Liver (tissue), 9 donors: Measurements from ENCODE around the gene GIPR. TPM values are rescaled to one million over a fixed set of nuclear protein-coding genes. Genes with fewer than 3 reads are reported as not detected.

Experiments
- DNase-seq: peaks from one replicate; pipeline ENCODE4 v3.0.0-alpha.2; 2017; ENCODE audit warnings: low spot score
- H3K27ac ChIP-seq, 2 donors: one replicate each; pipeline ENCODE4 v1.7.0; 2013; ENCODE audit warnings: inconsistent platforms in 2 of 2, low read length in 2 of 2, control low read depth in 1 of 2, low read depth in 1 of 2, mild to moderate bottlenecking in 1 of 2
- H3K27me3 ChIP-seq, 4 donors: one replicate each; pipeline versions ENCODE4 v1.6.1 to v1.7.0; 2013; ENCODE audit warnings: low read length in 3 of 4, inconsistent platforms in 1 of 4, mild to moderate bottlenecking in 1 of 4, moderate library complexity in 1 of 4; ENCODE audit not compliant: control insufficient read depth in 4 of 4, insufficient read depth in 4 of 4
- H3K36me3 ChIP-seq, 4 donors: one replicate each; pipeline versions ENCODE4 v1.6.1 to v1.7.0; 2013; ENCODE audit warnings: low read length in 3 of 4, mild to moderate bottlenecking in 3 of 4, low read depth in 1 of 4, moderate library complexity in 1 of 4; ENCODE audit not compliant: control insufficient read depth in 4 of 4, insufficient read depth in 3 of 4
- H3K4me1 ChIP-seq, 4 donors: one replicate each; pipeline versions ENCODE4 v1.6.1 to v1.7.0; 2013; ENCODE audit warnings: low read length in 3 of 4, mild to moderate bottlenecking in 3 of 4, moderate library complexity in 1 of 4; ENCODE audit not compliant: control insufficient read depth in 4 of 4, insufficient read depth in 4 of 4
- H3K4me3 ChIP-seq, 3 donors: one replicate each; pipeline versions ENCODE4 v1.6.1 to v1.7.0; 2013; ENCODE audit warnings: low read length in 3 of 3, control low read depth in 1 of 3, low read depth in 1 of 3, mild to moderate bottlenecking in 1 of 3
- H3K9ac ChIP-seq, 2 donors: one replicate each; pipeline ENCODE4 v1.7.0; 2013; ENCODE audit warnings: low read length in 2 of 2, mild to moderate bottlenecking in 2 of 2, moderate library complexity in 2 of 2, control low read depth in 1 of 2, low read depth in 1 of 2
- H3K9me3 ChIP-seq, 4 donors: one replicate each; pipeline versions ENCODE4 v1.6.1 to v1.7.0; 2013; ENCODE audit warnings: low read length in 3 of 4; ENCODE audit not compliant: control insufficient read depth in 4 of 4
- ATF3 ChIP-seq: IDR thresholded peaks from 2 replicates; pipeline ENCODE4 v1.6.1; 2016; ENCODE audit warnings: antibody characterized with exemption
- CTCF ChIP-seq: fragments of 150-350 bp; IDR thresholded peaks from 2 replicates; pipeline ENCODE4 v1.5.1; 2017; ENCODE audit warnings: improper control_type of control experiment, low read depth, low read length; ENCODE audit not compliant: missing input control
- EGR1 ChIP-seq, 2 donors: IDR thresholded peaks; 2 replicates each; pipeline ENCODE4 v1.6.1; 2016 to 2018; ENCODE audit warnings: antibody characterized with exemption in 2 of 2, low read depth in 2 of 2
- FOXA1 ChIP-seq: IDR thresholded peaks from 2 replicates; pipeline ENCODE4 v1.6.1; 2016; ENCODE audit warnings: antibody characterized with exemption
- FOXA2 ChIP-seq: IDR thresholded peaks from 2 replicates; pipeline ENCODE4 v1.6.1; 2016; ENCODE audit warnings: antibody characterized with exemption
- GABPA ChIP-seq, 2 donors: IDR thresholded peaks in 1 of 2; conservative IDR thresholded peaks in 1 of 2; 2 replicates each; pipeline ENCODE4 v1.6.1; 2016; ENCODE audit warnings: antibody characterized with exemption in 2 of 2, mild to moderate bottlenecking in 1 of 2, moderate library complexity in 1 of 2
- HNF4A ChIP-seq, 2 donors: conservative IDR thresholded peaks; 2 replicates each; pipeline ENCODE4 v1.6.1; 2016; ENCODE audit warnings: antibody characterized with exemption in 2 of 2, mild to moderate bottlenecking in 2 of 2
- HNF4G ChIP-seq: IDR thresholded peaks from 2 replicates; pipeline ENCODE4 v1.6.1; 2016; ENCODE audit warnings: antibody characterized with exemption
- JUND ChIP-seq, 2 donors: IDR thresholded peaks; 2 replicates each; pipeline ENCODE4 v1.6.1; 2016; ENCODE audit warnings: antibody characterized with exemption in 2 of 2
- MAX ChIP-seq: IDR thresholded peaks from 2 replicates; pipeline ENCODE4 v1.6.1; 2016; ENCODE audit warnings: antibody characterized with exemption
- NR2F2 ChIP-seq: IDR thresholded peaks from 2 replicates; pipeline ENCODE4 v1.6.1; 2016; ENCODE audit warnings: antibody characterized with exemption
- RAD21 ChIP-seq, 2 donors: IDR thresholded peaks; 2 replicates each; pipeline ENCODE4 v1.6.1; 2016; ENCODE audit warnings: antibody characterized with exemption in 2 of 2, mild to moderate bottlenecking in 2 of 2
- REST ChIP-seq: IDR thresholded peaks from 2 replicates; pipeline ENCODE4 v1.6.1; 2016; ENCODE audit warnings: antibody characterized with exemption, mild to moderate bottlenecking
- RXRA ChIP-seq, 2 donors: IDR thresholded peaks; 2 replicates each; pipeline ENCODE4 v1.6.1; 2017 to 2018; ENCODE audit warnings: antibody characterized with exemption in 2 of 2, mild to moderate bottlenecking in 1 of 2
- SP1 ChIP-seq: IDR thresholded peaks from 2 replicates; pipeline ENCODE4 v1.6.1; 2018; ENCODE audit warnings: antibody characterized with exemption, mild to moderate bottlenecking
- TAF1 ChIP-seq: conservative IDR thresholded peaks from 2 replicates; pipeline ENCODE4 v1.6.1; 2016; ENCODE audit warnings: antibody characterized with exemption, mild to moderate bottlenecking
- YY1 ChIP-seq: IDR thresholded peaks from 2 replicates; pipeline ENCODE4 v1.6.1; 2016; ENCODE audit warnings: antibody characterized with exemption, mild to moderate bottlenecking
- ZBTB33 ChIP-seq: IDR thresholded peaks from 2 replicates; pipeline ENCODE4 v1.6.1; 2016; ENCODE audit warnings: antibody characterized with exemption
- WGBS: extraction: QIAGEN DNeasy Blood & Tissue Kit; methylation state at CpG from one replicate; pipeline ENCODE4 v1.1.7; 2013; 5-methylcytosine and 5-hydroxymethylcytosine counted together
- polyA plus RNA-seq, 2 donors: library from polyadenylated mRNA; stranded (reverse) in 1 of 2; unstranded in 1 of 2; fragments of 200-250 nt in 1 of 2; fragments of >200 nt in 1 of 2; fragmentation: Nextera tagmentation in 1 of 2; extraction: Ambion mirVana in 1 of 2; gene quantifications; one replicate each; pipeline versions ENCODE4 v1.2.1 to v1.2.3, GENCODE V29; 2013 to 2015
- total RNA-seq, 2 donors: library from RNA; depleted of rRNA; stranded (reverse); fragments of >200 nt; gene quantifications; one replicate each; pipeline ENCODE4 v1.2.3, GENCODE V29; 2014
- donor health status: healthy.
- donor health status: healthy.
- donor health status: healthy.
- donor health status: healthy.
- donor health status: healthy.

The GIPR gene
- total and polyA plus RNA-seq, 4 donors = 0.05 to 0.50 (median 0.07) TPM

GRCh38 chr19:45710356-45711130 is 42.5 kb downstream of the GIPR start:
- no peak overlapping the region for H3K4me3 ChIP-seq
- no peak for TF ChIP-seq MAX
- TF ChIP-seq EGR1 (IDR thresholded peaks at IDR 0.05; ENCODE audit: low read depth in 2 of 2) = no peak
- TF ChIP-seq RXRA (IDR thresholded peaks at IDR 0.05) = no peak
- no peak for TF ChIP-seq ZBTB33
- TF ChIP-seq RAD21 (IDR thresholded peaks at IDR 0.05) = no peak
- TF ChIP-seq HNF4G = no peak
- no peak for TF ChIP-seq FOXA2
- no peak for TF ChIP-seq REST
- no peak for TF ChIP-seq JUND (IDR thresholded peaks at IDR 0.05)
- TF ChIP-seq HNF4A (conservative IDR thresholded peaks at IDR 0.05) = no peak
- no peak for TF ChIP-seq FOXA1
- no peak for TF ChIP-seq GABPA (IDR thresholded peaks at IDR 0.05 in 1 of 2, conservative IDR thresholded peaks at IDR 0.05 in 1 of 2)
- no peak for TF ChIP-seq SP1
- no peak for TF ChIP-seq TAF1
- TF ChIP-seq CTCF = no peak
- TF ChIP-seq ATF3 = no peak
- TF ChIP-seq NR2F2 = no peak
- TF ChIP-seq YY1 = no peak
- DNase-seq = no peak
- WGBS = 82% methylated on average over 10 of the region's 10 CpGs
- H3K9ac ChIP-seq = no peak overlapping the region
- H3K27ac ChIP-seq = no peak overlapping the region
- no peaks in the 10 kb centered on the region for H3K9me3 ChIP-seq
- no peaks in the 10 kb centered on the region for H3K4me1 ChIP-seq
- peaks cover 0 to 16% (median 9%) of the 10 kb centered on the region in 4 donors for H3K36me3 ChIP-seq
- H3K27me3 ChIP-seq = no peaks in the 10 kb centered on the region
